Lower lobe of right lung (tissue), 2 donors: ENCODE data around the gene CACNA1I. TPM values are rescaled to one million over a fixed set of nuclear protein-coding genes. Genes with fewer than 3 reads are reported as not detected.

Source experiments
- ATAC-seq, 2 donors: fragments of 200-7000 bp; cut with Tn5 transposase; one replicate each; pipeline ENCODE4 v1.9.1; 2020 to 2022; ENCODE audit warnings: mild to moderate bottlenecking in 2 of 2, moderate library complexity in 2 of 2
- DNase-seq: peaks from one replicate; pipeline ENCODE4 v3.0.0-alpha.2; 2020
- H3K27ac ChIP-seq: fragments of 200-600 bp; one replicate; pipeline ENCODE4 v1.8.0; 2022
- H3K27me3 ChIP-seq: fragments of 200-600 bp; one replicate; pipeline ENCODE4 v1.8.0; 2022; ENCODE audit warnings: low read depth
- H3K36me3 ChIP-seq: fragments of 200-600 bp; one replicate; pipeline ENCODE4 v1.8.0; 2022; ENCODE audit warnings: mild to moderate bottlenecking
- H3K4me1 ChIP-seq: fragments of 200-600 bp; one replicate; pipeline ENCODE4 v1.8.0; 2022
- H3K4me3 ChIP-seq: fragments of 200-600 bp; one replicate; pipeline ENCODE4 v1.8.0; 2022; ENCODE audit warnings: mild to moderate bottlenecking
- H3K9me3 ChIP-seq: fragments of 200-600 bp; one replicate; pipeline ENCODE4 v1.8.0; 2022
- intact Hi-C: fragments of 100-400 bp; cut with DNase I; formaldehyde crosslinking; loops from one replicate; pipeline ENCODE4 v1.11.0; 2022
- total RNA-seq: library from RNA; stranded (reverse); fragmentation: NEBNext Ultra II Directional; extraction: Animal tissue kit (Norgen Biotek cat#: 25700); gene quantifications from one replicate; pipeline ENCODE4 v1.2.1, GENCODE V29; 2021
- TF ChIP-seq, protein P1 (sequence below): fragments of 200-600 bp; IDR thresholded peaks from one replicate; pipeline ENCODE4 v1.8.0; 2022; ENCODE audit warnings: antibody characterized with exemption, mild to moderate bottlenecking
- donor health status: DM: no; HTN: yes; CAD: no; lungs with severe emphysema.

The CACNA1I gene
- total RNA-seq, 1 donor from 2014 or later, result 0.21 TPM

DNA sequence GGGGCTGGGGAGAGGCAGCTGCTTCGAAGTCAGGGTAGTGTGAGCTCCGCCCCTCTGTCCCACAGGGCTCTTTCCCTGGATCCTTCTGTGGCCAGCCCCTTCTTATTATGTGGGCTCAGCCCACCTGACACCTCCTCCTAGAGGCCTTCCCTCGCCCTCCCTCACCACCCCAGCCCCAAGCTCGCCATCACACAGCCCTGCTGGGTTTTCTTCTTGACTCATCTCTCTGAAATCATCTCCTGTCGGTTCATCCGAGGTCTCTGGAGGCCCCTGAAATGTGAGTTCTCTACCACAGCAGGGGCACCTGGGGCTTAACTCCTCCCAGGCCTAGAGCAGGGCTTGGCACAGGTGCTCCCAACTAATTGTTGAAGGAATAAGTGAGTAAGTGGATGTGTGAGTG lies 65.2 kb downstream of the CACNA1I start:
- Histone ChIP-seq H3K4me1 (no peaks in the 10 kb centered on the region), H3K36me3 (no peaks in the 10 kb centered on the region), H3K9me3 (no peaks in the 10 kb centered on the region), H3K27ac (no peak overlapping the region), H3K4me3 (no peak overlapping the region), H3K27me3 (no peaks in the 10 kb centered on the region)
- DNase-seq (no peak), ATAC-seq (no peak)
- TF ChIP-seq, protein P1, sequence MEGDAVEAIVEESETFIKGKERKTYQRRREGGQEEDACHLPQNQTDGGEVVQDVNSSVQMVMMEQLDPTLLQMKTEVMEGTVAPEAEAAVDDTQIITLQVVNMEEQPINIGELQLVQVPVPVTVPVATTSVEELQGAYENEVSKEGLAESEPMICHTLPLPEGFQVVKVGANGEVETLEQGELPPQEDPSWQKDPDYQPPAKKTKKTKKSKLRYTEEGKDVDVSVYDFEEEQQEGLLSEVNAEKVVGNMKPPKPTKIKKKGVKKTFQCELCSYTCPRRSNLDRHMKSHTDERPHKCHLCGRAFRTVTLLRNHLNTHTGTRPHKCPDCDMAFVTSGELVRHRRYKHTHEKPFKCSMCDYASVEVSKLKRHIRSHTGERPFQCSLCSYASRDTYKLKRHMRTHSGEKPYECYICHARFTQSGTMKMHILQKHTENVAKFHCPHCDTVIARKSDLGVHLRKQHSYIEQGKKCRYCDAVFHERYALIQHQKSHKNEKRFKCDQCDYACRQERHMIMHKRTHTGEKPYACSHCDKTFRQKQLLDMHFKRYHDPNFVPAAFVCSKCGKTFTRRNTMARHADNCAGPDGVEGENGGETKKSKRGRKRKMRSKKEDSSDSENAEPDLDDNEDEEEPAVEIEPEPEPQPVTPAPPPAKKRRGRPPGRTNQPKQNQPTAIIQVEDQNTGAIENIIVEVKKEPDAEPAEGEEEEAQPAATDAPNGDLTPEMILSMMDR, result no peak
- intact Hi-C loops, result no loop called here

DNA sequence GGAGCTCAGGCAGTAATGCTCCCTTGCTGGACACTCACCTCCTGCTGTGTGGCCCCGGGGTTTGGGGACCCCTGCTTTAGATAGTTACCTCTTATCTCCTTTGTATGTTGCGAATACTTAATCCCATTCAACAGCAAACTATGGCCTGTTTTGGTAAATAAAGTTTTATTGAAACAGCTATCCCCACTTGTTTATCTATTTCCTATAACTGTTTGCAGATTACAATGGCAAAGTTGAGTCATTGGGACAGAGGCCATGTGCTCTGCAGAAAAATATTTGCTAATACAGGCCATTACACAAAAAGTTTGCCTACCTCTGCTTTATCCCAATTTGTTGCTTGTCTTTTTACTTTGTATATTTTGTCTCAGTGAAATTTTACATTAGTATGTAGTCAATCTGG lies 68.4 kb downstream of the CACNA1I start:
- intact Hi-C loops, result no loop called here
- ATAC-seq, result no peak
- Histone ChIP-seq H3K36me3 (no peaks in the 10 kb centered on the region), H3K27me3 (peaks cover 26% of the 10 kb centered on the region), H3K27ac (no peak overlapping the region), H3K4me3 (no peak overlapping the region), H3K4me1 (no peaks in the 10 kb centered on the region), H3K9me3 (no peaks in the 10 kb centered on the region)
- DNase-seq, result no peak
- TF ChIP-seq, protein P1, result no peak

DNA sequence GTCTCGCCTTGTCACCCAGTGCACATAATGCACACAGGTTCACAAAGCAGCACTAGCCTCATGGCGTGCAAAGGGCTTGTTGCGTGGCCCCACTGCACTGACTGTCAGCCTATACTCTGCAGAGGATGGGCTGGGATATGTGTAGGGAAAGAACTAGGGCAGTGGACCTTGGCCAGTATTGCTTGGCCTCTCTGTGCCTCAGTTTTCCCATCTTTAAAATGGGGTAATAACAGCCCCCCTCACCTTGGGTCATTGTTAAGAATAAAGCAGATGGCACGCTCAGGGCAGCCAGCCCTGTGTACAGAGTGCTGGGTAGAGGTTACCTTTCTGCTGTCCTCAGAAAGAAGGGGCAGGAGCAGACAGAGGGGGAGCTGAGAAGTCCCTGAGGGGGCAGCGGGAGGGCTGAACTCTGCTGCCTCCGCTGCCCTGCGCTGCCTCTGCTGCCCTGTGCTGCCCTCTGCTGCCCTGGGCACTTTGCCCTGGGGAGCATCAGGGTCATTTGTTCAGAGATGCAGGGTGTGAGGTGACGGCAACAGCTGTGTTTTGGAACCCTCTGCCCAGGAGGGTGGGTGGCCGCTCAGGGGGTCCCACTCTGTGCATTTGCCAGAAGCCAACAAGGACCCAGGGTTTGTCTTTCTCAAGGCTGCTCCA lies 71.2 kb downstream of the CACNA1I start:
- H3K4me1 ChIP-seq, result no peaks in the 10 kb centered on the region
- H3K36me3 ChIP-seq, result no peaks in the 10 kb centered on the region
- H3K9me3 ChIP-seq, result no peaks in the 10 kb centered on the region
- ATAC-seq (no peak), DNase-seq (no peak)
- intact Hi-C loops, result no loop called here
- no peak overlapping the region for H3K27ac ChIP-seq
- peaks cover 37% of the 10 kb centered on the region for H3K27me3 ChIP-seq
- TF ChIP-seq, protein P1, result no peak
- H3K4me3 ChIP-seq, result no peak overlapping the region

DNA sequence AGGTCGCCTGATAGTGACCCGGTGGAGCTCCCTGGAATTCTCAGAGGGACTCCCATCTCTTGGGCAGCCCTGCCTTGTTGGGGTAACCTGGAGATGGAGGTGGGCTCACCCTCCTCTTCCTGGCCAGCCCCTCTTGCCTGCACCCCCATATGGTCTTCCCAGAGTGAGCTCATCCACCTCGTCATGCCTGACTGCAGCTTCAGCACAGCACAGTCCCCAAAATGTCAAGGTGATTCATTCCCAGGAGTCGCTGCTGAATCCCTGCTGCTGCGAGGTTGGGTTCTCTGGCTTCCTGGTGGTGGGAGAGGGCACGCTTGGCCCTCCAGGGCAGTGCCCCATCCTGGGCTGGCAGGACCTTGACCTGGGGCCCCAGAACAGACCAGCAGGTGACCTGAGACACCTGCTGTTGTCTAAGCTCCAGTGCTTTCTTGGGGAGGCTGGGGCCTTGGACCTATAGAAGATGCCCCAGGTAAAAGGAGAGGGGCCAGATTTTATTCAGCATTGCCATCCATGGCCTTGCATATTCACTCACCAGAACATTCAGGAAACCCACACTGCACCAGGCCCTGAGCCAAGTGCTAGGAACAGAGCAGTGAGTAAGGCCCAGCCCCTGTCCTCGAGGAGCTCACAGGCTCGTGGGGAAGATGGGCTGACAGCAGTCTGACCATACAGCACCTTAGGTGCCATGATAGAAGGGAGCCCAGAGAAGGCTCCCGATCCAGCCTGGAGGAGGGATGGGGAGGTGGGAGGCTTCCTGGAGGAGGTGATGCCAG lies 72.9 kb downstream of the CACNA1I start:
- H3K36me3 ChIP-seq, result no peaks in the 10 kb centered on the region
- no peaks in the 10 kb centered on the region for H3K9me3 ChIP-seq
- TF ChIP-seq, protein P1, result no peak
- H3K4me3 ChIP-seq, result no peak overlapping the region
- peaks cover 41% of the 10 kb centered on the region for H3K27me3 ChIP-seq
- intact Hi-C loops, result no loop called here
- DNase-seq (no peak), ATAC-seq (no peak)
- H3K27ac ChIP-seq, result no peak overlapping the region
- no peaks in the 10 kb centered on the region for H3K4me1 ChIP-seq

DNA sequence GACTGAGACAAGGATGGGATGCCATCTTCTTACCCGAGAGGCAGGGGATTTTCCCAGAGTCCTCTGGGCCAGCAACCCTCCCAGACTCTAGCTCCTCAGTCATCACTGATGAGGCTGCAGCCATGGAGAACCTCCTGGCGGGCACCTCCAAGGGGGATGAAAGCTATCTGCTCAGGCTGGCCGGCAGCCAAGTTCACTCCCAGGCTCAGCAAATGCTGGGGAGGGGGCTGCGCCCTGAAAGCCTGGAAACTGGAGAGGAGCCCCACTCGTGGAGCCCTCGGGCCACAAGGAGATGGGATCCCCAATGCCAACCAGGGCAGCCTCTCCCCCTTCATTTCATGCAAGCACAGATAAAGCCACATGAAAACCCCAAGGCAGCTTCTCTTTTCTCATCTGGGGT lies 75.0 kb downstream of the CACNA1I start:
- no peak overlapping the region for H3K27ac ChIP-seq
- peaks cover 47% of the 10 kb centered on the region for H3K27me3 ChIP-seq
- ATAC-seq, result no peak
- no peaks in the 10 kb centered on the region for H3K36me3 ChIP-seq
- TF ChIP-seq, protein P1, result no peak
- H3K9me3 ChIP-seq, result no peaks in the 10 kb centered on the region
- intact Hi-C loops, result no loop called here
- H3K4me3 ChIP-seq, result no peak overlapping the region
- no peaks in the 10 kb centered on the region for H3K4me1 ChIP-seq
- DNase-seq, result no peak
